ENCODE measurements around the gene KRTAP6-2.

Gene KRTAP6-2

DNA sequence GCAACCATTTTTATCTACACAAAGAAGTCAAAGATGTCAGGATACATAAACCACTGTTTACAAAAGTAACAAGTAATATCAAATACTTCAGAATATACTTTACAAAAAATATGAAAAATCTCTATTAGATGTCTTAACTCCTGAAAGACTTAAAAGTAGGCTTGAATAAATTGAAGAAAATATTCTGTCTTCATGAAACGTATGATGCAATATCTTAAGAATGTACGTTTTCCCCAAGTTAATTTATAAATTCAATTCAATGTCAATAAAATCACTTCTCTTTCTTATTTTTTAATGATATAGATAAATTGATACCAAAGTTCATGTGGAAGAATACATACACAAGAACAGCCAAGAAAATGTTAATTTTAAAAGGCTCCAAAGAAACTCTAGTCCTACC lies 43.6 kb downstream of the KRTAP6-2 start:
- no peak overlapping the region for H3K4me3 ChIP-seq (ENCODE audit: low read depth, low read length)
- TF ChIP-seq, protein P1, sequence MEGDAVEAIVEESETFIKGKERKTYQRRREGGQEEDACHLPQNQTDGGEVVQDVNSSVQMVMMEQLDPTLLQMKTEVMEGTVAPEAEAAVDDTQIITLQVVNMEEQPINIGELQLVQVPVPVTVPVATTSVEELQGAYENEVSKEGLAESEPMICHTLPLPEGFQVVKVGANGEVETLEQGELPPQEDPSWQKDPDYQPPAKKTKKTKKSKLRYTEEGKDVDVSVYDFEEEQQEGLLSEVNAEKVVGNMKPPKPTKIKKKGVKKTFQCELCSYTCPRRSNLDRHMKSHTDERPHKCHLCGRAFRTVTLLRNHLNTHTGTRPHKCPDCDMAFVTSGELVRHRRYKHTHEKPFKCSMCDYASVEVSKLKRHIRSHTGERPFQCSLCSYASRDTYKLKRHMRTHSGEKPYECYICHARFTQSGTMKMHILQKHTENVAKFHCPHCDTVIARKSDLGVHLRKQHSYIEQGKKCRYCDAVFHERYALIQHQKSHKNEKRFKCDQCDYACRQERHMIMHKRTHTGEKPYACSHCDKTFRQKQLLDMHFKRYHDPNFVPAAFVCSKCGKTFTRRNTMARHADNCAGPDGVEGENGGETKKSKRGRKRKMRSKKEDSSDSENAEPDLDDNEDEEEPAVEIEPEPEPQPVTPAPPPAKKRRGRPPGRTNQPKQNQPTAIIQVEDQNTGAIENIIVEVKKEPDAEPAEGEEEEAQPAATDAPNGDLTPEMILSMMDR (IDR thresholded peaks at IDR 0.05; ENCODE audit: control insufficient read depth, extremely low read depth, insufficient read depth), result no peak
- DNase-seq (ENCODE audit: low read depth), result no peak

DNA sequence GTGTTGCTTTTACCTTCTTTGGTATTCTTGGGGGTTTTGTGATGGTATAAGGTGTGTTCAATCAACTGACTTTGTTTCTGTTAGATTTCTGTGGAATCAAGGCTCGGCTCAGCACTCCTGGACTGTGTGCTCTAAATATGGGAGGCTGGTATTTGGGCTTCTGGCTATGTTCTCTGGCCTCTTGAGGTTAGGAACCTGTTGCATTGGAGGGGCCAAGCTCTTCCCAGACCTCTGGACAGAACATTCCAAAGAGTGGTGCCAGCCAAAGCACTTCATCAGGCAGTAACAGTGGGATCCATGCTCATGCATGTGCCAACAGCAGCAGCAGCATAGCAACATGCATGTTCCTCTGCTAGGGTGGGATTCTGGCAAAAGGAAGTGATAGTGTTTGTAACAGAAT lies 45.9 kb downstream of the KRTAP6-2 start:
- TF ChIP-seq, protein P1 (IDR thresholded peaks at IDR 0.05; ENCODE audit: control insufficient read depth, extremely low read depth, insufficient read depth), result no peak
- no peak for DNase-seq (ENCODE audit: low read depth)
- H3K4me3 ChIP-seq (ENCODE audit: low read depth, low read length), result no peak overlapping the region
